Ishikawa (cell line): ENCODE results near the gene CFAP97D1.

Experiments used
- CEBPB ChIP-seq: IDR thresholded peaks from 2 replicates; pipeline ENCODE4 v1.6.1; 2012
- CREB1 ChIP-seq: IDR thresholded peaks from 2 replicates; pipeline ENCODE4 v1.6.1; 2012; ENCODE audit warnings: low read depth
- EP300 ChIP-seq: IDR thresholded peaks from 2 replicates; pipeline ENCODE4 v1.6.1; 2012; ENCODE audit warnings: borderline replicate concordance
- RAD21 ChIP-seq: IDR thresholded peaks from 2 replicates; pipeline ENCODE4 v1.6.1; 2012; ENCODE audit warnings: low read depth
- TAF1 ChIP-seq: IDR thresholded peaks from 2 replicates; pipeline ENCODE4 v1.6.1; 2012; ENCODE audit warnings: low read depth, mild to moderate bottlenecking
- TCF12 ChIP-seq: IDR thresholded peaks from 2 replicates; pipeline ENCODE4 v1.6.1; 2012; ENCODE audit warnings: low read depth
- TEAD4 ChIP-seq: IDR thresholded peaks from 2 replicates; pipeline ENCODE4 v1.6.1; 2012
- TF ChIP-seq, protein P1 (sequence below): IDR thresholded peaks from 2 replicates; pipeline ENCODE4 v1.6.1; 2012
- TF ChIP-seq, protein P2 (sequence below): IDR thresholded peaks from 2 replicates; pipeline ENCODE4 v1.6.1; 2012; ENCODE audit warnings: low read depth, mild to moderate bottlenecking

DNA sequence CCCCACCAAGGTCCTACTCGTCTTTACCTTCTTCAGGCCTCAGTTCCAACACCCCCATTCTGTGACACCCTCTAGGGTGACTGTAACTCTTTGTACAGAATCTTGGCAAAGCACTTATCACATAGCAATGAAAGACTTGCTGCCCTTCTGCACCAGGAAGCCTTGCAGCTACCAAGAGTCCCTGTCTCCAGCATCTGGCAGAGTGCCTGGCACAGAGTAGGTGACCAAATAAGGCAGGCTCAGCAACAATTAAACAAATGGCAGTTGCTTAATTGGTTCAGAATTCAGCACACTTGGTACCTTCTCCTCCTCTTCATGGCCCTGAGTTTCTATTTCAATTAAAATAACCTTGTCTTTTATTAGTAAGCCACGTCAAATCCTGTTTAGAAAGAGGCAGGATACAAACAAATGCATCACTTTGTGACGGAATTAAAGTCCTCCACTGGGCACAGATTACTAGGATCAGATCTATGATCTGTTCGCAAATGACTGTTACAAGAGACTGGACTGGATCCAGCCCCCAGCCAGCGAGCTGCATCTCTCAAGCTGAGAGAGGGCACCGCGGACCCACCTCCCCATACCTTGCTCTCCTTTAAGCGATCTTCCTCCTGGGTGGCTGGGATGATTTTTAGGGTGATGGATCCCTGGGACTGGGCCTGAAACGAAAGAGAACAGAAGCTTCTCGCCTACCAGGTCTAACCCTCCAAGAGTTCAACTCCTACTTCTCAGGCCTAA, 43.3 kb downstream of the CFAP97D1 start:
- no peak for TF ChIP-seq RAD21
- TF ChIP-seq CEBPB: no peak
- TF ChIP-seq TAF1: no peak
- no peak for TF ChIP-seq EP300
- TF ChIP-seq, protein P1, sequence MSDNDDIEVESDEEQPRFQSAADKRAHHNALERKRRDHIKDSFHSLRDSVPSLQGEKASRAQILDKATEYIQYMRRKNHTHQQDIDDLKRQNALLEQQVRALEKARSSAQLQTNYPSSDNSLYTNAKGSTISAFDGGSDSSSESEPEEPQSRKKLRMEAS: no peak
- no peak for TF ChIP-seq TEAD4
- TF ChIP-seq, protein P2, sequence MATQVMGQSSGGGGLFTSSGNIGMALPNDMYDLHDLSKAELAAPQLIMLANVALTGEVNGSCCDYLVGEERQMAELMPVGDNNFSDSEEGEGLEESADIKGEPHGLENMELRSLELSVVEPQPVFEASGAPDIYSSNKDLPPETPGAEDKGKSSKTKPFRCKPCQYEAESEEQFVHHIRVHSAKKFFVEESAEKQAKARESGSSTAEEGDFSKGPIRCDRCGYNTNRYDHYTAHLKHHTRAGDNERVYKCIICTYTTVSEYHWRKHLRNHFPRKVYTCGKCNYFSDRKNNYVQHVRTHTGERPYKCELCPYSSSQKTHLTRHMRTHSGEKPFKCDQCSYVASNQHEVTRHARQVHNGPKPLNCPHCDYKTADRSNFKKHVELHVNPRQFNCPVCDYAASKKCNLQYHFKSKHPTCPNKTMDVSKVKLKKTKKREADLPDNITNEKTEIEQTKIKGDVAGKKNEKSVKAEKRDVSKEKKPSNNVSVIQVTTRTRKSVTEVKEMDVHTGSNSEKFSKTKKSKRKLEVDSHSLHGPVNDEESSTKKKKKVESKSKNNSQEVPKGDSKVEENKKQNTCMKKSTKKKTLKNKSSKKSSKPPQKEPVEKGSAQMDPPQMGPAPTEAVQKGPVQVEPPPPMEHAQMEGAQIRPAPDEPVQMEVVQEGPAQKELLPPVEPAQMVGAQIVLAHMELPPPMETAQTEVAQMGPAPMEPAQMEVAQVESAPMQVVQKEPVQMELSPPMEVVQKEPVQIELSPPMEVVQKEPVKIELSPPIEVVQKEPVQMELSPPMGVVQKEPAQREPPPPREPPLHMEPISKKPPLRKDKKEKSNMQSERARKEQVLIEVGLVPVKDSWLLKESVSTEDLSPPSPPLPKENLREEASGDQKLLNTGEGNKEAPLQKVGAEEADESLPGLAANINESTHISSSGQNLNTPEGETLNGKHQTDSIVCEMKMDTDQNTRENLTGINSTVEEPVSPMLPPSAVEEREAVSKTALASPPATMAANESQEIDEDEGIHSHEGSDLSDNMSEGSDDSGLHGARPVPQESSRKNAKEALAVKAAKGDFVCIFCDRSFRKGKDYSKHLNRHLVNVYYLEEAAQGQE: no peak
- no peak for TF ChIP-seq TCF12
- no peak for TF ChIP-seq CREB1
